Transverse colon (tissue), 4 donors: ENCODE results near the gene SLC29A1.

ENCODE experiments used
- EP300 ChIP-seq: sonication (generic); formaldehyde crosslinking; IDR thresholded peaks from one replicate; pipeline ENCODE4 v1.6.1; 2017; ENCODE audit warnings: antibody characterized with exemption, low read depth
- POLR2A ChIP-seq: fragments of 450-650 bp; IDR thresholded peaks from one replicate; pipeline ENCODE4 v1.6.1; 2016; ENCODE audit warnings: antibody characterized with exemption, mild to moderate bottlenecking, moderate library complexity
- POLR2AphosphoS5 ChIP-seq, 3 donors: sonication (generic); formaldehyde crosslinking; IDR thresholded peaks; one replicate each; pipeline ENCODE4 v1.6.1; 2016; ENCODE audit warnings: antibody characterized with exemption in 3 of 3
- TF ChIP-seq, protein P1 (sequence below), 5 experiments: fragments of 200-600 bp in 3 of 5; fragments of 450-650 bp in 2 of 5; sonication (generic) in 3 of 5; IDR thresholded peaks; 1 replicate in 2 of 5; 2 replicates in 3 of 5; pipeline ENCODE4 v1.5.1; 2016 to 2017; ENCODE audit warnings: antibody characterized with exemption in 5 of 5, inconsistent platforms in 3 of 5, mild to moderate bottlenecking in 2 of 5, moderate library complexity in 1 of 5

DNA sequence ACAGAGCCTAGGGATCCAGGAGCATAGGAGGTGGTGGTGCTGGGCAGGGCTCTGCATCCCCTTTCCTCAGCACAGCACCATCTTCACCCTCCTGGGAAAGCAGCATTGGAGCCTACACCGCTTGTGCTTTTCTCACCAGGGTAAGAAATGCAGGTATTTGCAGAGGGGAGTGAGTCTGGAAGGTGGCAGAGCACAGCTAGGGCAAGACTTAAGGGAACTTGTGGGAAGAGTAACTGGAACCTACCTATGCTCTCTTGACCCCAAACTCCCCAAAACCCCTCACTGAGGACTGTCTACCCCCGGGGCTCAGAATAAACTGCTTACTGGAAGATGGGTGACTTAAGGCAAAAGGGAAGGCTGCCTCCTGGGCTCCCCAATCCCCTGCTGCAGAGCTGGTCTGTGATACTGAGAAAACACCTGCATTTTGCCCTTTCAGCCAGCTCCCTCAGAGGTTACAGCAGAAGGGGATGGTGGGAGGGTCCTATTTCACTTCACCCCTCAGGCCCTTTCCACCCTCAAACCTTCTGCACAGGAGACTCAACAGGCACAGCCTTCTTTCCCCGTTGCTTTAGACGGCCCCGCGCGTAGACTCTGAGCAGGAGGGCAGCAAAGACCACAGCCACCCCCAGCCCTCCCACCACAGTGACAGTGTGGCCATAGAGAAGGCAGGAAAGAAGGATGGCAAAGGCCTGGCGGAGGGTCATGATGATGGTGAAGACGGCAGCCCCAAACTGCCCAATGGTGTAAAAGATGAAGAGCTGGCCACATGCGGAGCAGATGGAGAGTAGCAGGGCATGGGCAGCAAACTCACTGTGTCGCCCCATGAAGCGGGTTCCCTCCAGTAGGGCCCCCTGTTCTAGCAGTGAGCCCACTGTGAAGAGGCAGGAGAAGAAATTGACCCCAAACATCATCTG is 31.1 kb downstream of the SLC29A1 start:
- TF ChIP-seq, protein P1, sequence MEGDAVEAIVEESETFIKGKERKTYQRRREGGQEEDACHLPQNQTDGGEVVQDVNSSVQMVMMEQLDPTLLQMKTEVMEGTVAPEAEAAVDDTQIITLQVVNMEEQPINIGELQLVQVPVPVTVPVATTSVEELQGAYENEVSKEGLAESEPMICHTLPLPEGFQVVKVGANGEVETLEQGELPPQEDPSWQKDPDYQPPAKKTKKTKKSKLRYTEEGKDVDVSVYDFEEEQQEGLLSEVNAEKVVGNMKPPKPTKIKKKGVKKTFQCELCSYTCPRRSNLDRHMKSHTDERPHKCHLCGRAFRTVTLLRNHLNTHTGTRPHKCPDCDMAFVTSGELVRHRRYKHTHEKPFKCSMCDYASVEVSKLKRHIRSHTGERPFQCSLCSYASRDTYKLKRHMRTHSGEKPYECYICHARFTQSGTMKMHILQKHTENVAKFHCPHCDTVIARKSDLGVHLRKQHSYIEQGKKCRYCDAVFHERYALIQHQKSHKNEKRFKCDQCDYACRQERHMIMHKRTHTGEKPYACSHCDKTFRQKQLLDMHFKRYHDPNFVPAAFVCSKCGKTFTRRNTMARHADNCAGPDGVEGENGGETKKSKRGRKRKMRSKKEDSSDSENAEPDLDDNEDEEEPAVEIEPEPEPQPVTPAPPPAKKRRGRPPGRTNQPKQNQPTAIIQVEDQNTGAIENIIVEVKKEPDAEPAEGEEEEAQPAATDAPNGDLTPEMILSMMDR (IDR thresholded peaks at IDR 0.05) = no peak
- TF ChIP-seq POLR2A = no peak
- TF ChIP-seq POLR2AphosphoS5 (IDR thresholded peaks at IDR 0.05) = no peak
- TF ChIP-seq EP300 = no peak
